Esophagus squamous epithelium (tissue), 5 donors: ENCODE results near the gene ZNF343. TPM values are rescaled to one million over a fixed set of nuclear protein-coding genes. Genes with fewer than 3 reads are reported as not detected.
A peak's percentile ranks its signal among the peaks of the same experiment; 100 is the strongest.
"Not testable (repeated sequence)": the region's sequence is repeated elsewhere in the genome, so short reads cannot be mapped to it uniquely, and the experiment has no call there.

Source experiments
- DNase-seq: peaks from one replicate; lab custom pipeline; 2025; lab: John Stamatoyannopoulos, UW
- H3K27ac ChIP-seq, 4 donors: fragments of 200-600 bp; sonication (generic); one replicate each; pipeline ENCODE4 v1.5.1; 2016 to 2019; ENCODE audit warnings: mild to moderate bottlenecking in 1 of 4
- H3K27me3 ChIP-seq, 4 donors: fragments of 200-600 bp; sonication (generic); 1 replicate in 3 of 4; 2 replicates in 1 of 4; pipeline versions ENCODE4 v1.5.1 to v1.6.0; 2017 to 2021; ENCODE audit warnings: antibody characterized with exemption in 1 of 4
- H3K36me3 ChIP-seq, 3 donors: fragments of 200-600 bp; sonication (generic); one replicate each; pipeline ENCODE4 v1.5.1; 2016 to 2019
- H3K4me1 ChIP-seq, 3 donors: fragments of 200-600 bp; sonication (generic); one replicate each; pipeline ENCODE4 v1.5.1; 2017 to 2019
- H3K4me3 ChIP-seq, 4 donors: fragments of 200-600 bp; sonication (generic); 1 replicate in 3 of 4; 2 replicates in 1 of 4; pipeline ENCODE4 v1.5.1; 2016 to 2019; ENCODE audit warnings: mild to moderate bottlenecking in 2 of 4, moderate library complexity in 1 of 4
- H3K9me3 ChIP-seq, 3 donors: fragments of 200-600 bp; sonication (generic); one replicate each; pipeline ENCODE4 v1.5.1; 2016 to 2019
- POLR2A ChIP-seq, 4 donors: fragments of 450-650 bp; IDR thresholded peaks; one replicate each; pipeline ENCODE4 v1.6.1; 2017; ENCODE audit warnings: antibody characterized with exemption in 4 of 4, mild to moderate bottlenecking in 4 of 4, moderate library complexity in 3 of 4
- WGBS, 2 donors: methylation state at CpG; one replicate each; pipeline ENCODE4 v1.1.5; 2018; 5-methylcytosine and 5-hydroxymethylcytosine counted together
- intact Hi-C: fragments of 100-400 bp; cut with DNase I; formaldehyde crosslinking; loops from one replicate; pipeline ENCODE4 v1.15.0; 2022
- total RNA-seq, 4 donors: library from RNA; depleted of rRNA; stranded (reverse); fragments of >200 nt; gene quantifications; one replicate each; pipeline ENCODE4 v1.1.0, GENCODE V29; 2016
- TF ChIP-seq, protein P1 (sequence below), 6 experiments: fragments of 450-650 bp in 4 of 6; fragments of 200-600 bp in 2 of 6; sonication (generic) in 2 of 6; IDR thresholded peaks; one replicate each; pipeline ENCODE4 v1.5.1; 2016 to 2019; ENCODE audit warnings: antibody characterized with exemption in 6 of 6, mild to moderate bottlenecking in 4 of 6, moderate library complexity in 4 of 6
- donor health status: DM: yes; HTN: yes; CAD: no.

ZNF343 gene
- total RNA-seq, 4 donors from 2014 or later = 4.9 to 13.2 (median 5.4) TPM

DNA sequence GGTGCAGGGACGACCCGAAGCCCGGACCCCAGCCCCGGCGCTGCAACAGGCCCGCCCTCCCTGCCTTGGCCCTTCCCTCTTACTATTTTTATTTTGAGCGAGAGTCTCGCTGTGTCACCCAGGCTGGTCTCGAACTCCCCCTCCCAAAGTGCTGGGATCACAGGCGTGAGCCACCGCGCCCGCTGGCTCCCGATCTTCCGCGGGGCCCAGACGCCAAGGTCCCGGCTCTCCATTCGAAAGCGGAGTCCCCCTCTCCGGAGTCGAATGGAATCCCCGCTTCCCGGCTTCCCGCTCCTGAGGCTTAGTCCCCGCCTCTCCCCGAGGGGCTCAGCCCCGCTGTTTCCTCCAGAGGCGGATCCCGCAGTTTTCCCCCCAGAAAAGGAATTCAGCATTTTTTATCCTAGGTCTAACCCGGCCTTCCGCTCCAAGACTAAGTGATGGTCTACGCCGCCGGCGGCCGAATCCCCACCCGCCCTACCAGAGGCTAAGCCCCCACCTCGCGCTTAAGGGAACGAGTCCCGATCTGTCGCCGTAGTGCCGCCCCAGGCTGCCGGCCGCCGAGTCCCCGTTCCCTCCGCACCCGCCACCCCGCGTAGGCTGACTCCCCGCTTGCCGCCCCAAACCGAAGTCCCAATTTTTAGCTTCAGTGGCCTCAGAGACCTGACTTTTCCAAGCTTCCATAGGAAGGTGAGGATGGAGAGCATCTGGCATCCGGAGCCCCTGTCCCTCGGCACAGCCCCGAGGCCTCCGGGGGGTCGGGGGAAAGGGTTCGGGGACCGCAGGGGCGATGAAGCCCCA, 16.2 kb upstream of the ZNF343 start:
- H3K27ac ChIP-seq = peak overlapping the region; percentile 83 to 93 (median 88)
- 0% methylated on average over 21 to 32 of the region's 64 CpGs for WGBS, 2 donors
- H3K27me3 ChIP-seq = no peaks in the 10 kb centered on the region
- intact Hi-C loops = loop anchor here (10.0 kb wide), 1 partner anchor 120 kb away; no protein-coding TSS in a partner anchor
- TF ChIP-seq, protein P1, sequence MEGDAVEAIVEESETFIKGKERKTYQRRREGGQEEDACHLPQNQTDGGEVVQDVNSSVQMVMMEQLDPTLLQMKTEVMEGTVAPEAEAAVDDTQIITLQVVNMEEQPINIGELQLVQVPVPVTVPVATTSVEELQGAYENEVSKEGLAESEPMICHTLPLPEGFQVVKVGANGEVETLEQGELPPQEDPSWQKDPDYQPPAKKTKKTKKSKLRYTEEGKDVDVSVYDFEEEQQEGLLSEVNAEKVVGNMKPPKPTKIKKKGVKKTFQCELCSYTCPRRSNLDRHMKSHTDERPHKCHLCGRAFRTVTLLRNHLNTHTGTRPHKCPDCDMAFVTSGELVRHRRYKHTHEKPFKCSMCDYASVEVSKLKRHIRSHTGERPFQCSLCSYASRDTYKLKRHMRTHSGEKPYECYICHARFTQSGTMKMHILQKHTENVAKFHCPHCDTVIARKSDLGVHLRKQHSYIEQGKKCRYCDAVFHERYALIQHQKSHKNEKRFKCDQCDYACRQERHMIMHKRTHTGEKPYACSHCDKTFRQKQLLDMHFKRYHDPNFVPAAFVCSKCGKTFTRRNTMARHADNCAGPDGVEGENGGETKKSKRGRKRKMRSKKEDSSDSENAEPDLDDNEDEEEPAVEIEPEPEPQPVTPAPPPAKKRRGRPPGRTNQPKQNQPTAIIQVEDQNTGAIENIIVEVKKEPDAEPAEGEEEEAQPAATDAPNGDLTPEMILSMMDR (IDR thresholded peaks at IDR 0.05) = peak in 1 of 6 experiments; percentile 25
- TF ChIP-seq POLR2A (IDR thresholded peaks at IDR 0.05) = no peak
- peaks cover 3 to 41% (median 4%) of the 10 kb centered on the region in 3 donors for H3K4me1 ChIP-seq
- peak overlapping the region; percentile 67 to 83 (median 70) for H3K4me3 ChIP-seq
- H3K9me3 ChIP-seq = no peaks in the 10 kb centered on the region
- H3K36me3 ChIP-seq = no peaks in the 10 kb centered on the region
- DNase-seq = no peak

DNA sequence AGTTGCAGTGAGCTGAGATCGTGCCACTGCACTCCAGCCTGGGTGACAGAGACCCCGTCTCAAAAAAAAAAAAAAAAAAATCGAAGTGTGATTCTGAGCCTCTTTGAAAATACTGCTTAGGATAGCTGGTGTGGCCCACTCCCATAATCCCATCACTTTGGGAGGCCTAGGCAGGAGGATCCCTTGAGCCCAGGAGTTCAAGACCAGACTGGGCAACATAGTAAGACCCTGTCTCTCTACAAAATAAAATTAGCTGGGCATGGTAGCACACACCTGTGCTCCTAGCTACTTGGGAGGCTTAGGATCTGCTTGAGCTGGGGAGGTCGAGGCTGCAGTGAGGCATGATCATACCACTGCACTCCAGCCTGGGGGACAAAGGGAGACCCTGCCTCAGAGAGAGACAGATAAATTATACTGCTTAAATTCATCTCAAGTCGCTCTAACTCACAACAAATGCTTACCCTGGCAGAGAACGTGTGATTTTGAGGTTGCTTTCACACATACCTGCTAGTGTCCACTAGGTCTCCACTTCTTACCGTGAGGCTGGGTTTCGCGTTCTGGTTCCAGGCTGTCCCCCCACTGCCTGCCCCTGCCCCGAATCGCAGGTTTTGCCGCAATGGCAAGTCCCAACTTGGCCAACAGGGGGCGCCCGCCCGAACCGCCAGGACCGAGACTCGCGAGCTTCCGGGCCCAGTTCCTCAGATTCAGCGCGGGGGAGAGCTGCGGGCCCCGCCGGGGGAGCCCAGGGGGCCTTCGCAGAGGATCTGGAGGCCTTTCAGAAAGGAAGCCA, 15.4 kb upstream of the ZNF343 start:
- Histone ChIP-seq H3K27ac (peak overlapping the region; percentile 83 to 93 (median 88)), H3K27me3 (no peaks in the 10 kb centered on the region), H3K9me3 (no peaks in the 10 kb centered on the region), H3K36me3 (no peaks in the 10 kb centered on the region), H3K4me3 (peak overlapping the region; percentile 67 to 83 (median 70)), H3K4me1 (peaks cover 3 to 41% (median 4%) of the 10 kb centered on the region in 3 donors)
- WGBS, 2 donors = 26 to 40% methylated on average over 7 to 8 of the region's 26 CpGs
- peak in 3 of 4 donors; percentile 34 to 69 (median 52) for TF ChIP-seq POLR2A (IDR thresholded peaks at IDR 0.05)
- TF ChIP-seq, protein P1 (IDR thresholded peaks at IDR 0.05) = peak; percentile 90 to 97 (median 94)
- no peak for DNase-seq
- intact Hi-C loops = loop anchor here (10.0 kb wide), 1 partner anchor 121 kb away; no protein-coding TSS in a partner anchor

DNA sequence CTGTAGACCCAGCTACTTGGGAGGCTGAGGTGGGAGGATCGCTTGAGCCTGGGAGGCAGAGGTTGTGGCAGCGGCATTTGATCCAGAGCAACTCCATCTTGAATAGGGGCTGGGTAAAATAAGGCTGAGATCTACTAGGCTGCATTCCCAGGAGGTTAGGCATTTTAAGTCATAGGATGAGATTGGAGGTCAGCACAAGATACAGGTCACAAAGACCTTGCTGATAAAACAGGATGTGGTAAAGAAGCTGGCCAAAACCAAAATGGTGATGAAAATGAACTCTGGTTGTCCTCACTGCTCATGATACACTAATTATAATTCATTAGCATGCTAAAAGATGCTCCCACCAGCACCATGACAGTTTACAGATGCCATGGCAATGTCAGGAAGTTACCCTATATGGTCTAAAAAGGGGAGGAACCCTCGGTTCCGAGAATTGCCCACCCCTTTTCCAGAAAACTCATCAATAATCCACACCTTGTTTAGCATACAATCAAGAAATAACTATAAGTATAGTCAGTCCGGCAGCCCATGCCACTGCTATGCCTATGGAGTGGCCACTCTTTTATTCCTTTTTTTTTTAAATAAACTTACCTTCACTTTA, 14.2 kb upstream of the ZNF343 start:
- peaks cover 3 to 41% (median 4%) of the 10 kb centered on the region in 3 donors for H3K4me1 ChIP-seq
- H3K9me3 ChIP-seq, H3K27me3 ChIP-seq, H3K4me3 ChIP-seq, DNase-seq, H3K27ac ChIP-seq, H3K36me3 ChIP-seq: not testable (repeated sequence)
- WGBS, 2 donors = 72 to 78% methylated on average over 5 of the region's 5 CpGs
- intact Hi-C loops = loop anchor here (10.0 kb wide), 1 partner anchor 122 kb away; no protein-coding TSS in a partner anchor

DNA sequence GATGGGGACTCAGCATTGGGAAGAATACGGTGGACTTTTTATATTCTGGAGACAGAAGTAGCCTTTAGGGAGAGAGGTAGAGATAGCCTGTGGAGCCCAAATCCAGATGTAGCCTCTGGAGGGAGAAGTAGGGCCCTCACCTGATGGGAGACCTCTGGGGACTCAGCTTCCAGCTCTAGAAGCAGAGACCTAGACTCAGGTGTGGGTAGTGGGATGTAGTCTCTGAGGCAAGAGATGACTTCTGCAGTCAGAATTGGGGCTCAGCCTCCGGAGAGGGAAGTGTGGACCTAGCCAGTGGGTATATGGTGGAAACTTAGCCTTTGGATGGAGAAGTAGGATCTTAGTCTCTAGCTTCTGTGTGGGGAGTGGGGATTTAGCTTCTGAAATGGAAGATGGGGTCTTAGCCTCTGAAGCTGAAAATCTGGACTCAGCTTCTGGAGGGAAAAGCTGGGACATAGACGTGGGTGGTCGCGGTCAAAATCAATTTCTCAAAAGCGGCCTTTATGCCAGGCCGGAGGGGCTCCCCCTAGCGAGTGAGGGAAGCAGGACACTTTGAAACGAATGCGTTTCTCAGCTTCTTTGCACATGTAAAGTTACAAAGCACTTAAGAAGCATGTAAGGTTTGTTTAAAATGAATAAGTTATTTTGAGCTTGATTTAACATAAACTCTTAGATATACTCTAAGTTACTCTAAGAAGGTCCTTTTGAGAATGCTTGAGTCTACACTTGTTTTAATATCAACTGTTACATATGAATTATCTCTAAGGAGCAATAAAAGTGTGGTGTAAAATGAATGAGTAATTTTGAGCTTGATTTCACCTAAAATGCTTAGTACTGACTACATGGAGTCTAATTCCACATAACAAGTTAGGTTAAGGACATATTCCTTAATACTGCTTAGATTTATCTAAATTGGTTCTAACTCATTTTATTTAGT, 12.9 kb upstream of the ZNF343 start:
- peaks cover 3 to 41% (median 4%) of the 10 kb centered on the region in 3 donors for H3K4me1 ChIP-seq
- H3K4me3 ChIP-seq = no peak overlapping the region
- H3K27me3 ChIP-seq = no peaks in the 10 kb centered on the region
- no peak for DNase-seq
- intact Hi-C loops = loop anchor here (10.0 kb wide), 1 partner anchor 123 kb away; no protein-coding TSS in a partner anchor
- H3K27ac ChIP-seq = no peak overlapping the region
- TF ChIP-seq, protein P1 (IDR thresholded peaks at IDR 0.05) = peak; percentile 51 to 85 (median 66)
- TF ChIP-seq POLR2A (IDR thresholded peaks at IDR 0.05) = no peak
- no peaks in the 10 kb centered on the region for H3K36me3 ChIP-seq
- WGBS, 2 donors = 5 to 18% methylated on average over 9 to 10 of the region's 10 CpGs
- no peaks in the 10 kb centered on the region for H3K9me3 ChIP-seq
